Gastrocnemius medialis (tissue), 4 donors: ENCODE measurements around the gene PLA2G5. TPM values are rescaled to one million over a fixed set of nuclear protein-coding genes. Genes with fewer than 3 reads are reported as not detected.
"Not testable (repeated sequence)": the region's sequence is repeated elsewhere in the genome, so short reads cannot be mapped to it uniquely, and the experiment has no call there.

ENCODE experiments used
- ATAC-seq, 2 donors: fragments of 150-250 bp; one replicate each; pipeline ENCODE4 v1.9.1; 2016
- DNase-seq, 2 donors: peaks; one replicate each; pipeline ENCODE4 v3.0.0-alpha.2; 2019
- H3K27ac ChIP-seq, 4 donors: fragments of 200-600 bp; sonication (generic); 1 replicate in 1 of 4; 2 replicates in 3 of 4; pipeline ENCODE4 v1.5.1; 2016 to 2018; ENCODE audit warnings: mild to moderate bottlenecking in 2 of 4, moderate library complexity in 1 of 4
- H3K27me3 ChIP-seq, 3 donors: fragments of 200-600 bp; sonication (generic) in 2 of 3; 1 replicate in 1 of 3; 2 replicates in 2 of 3; pipeline versions ENCODE4 v1.5.1 to v1.6.0; 2016 to 2019; ENCODE audit warnings: mild to moderate bottlenecking in 1 of 3, moderate library complexity in 1 of 3
- H3K36me3 ChIP-seq, 2 donors: fragments of 200-600 bp; sonication (generic) in 1 of 2; one replicate each; pipeline ENCODE4 v1.5.1; 2017 to 2018
- H3K4me1 ChIP-seq, 2 donors: fragments of 200-600 bp; sonication (generic) in 1 of 2; one replicate each; pipeline ENCODE4 v1.5.1; 2016 to 2017; ENCODE audit warnings: mild to moderate bottlenecking in 2 of 2
- H3K4me3 ChIP-seq, 4 donors: fragments of 200-600 bp; sonication (generic) in 3 of 4; 1 replicate in 1 of 4; 2 replicates in 3 of 4; pipeline ENCODE4 v1.5.1; 2016 to 2019; ENCODE audit warnings: mild to moderate bottlenecking in 2 of 4
- H3K9me3 ChIP-seq, 3 donors: fragments of 200-600 bp; sonication (generic) in 2 of 3; 1 replicate in 1 of 3; 2 replicates in 2 of 3; pipeline ENCODE4 v1.5.1; 2016 to 2019
- POLR2A ChIP-seq, 2 donors: fragments of 450-650 bp; IDR thresholded peaks; one replicate each; pipeline ENCODE4 v1.6.1; 2017; ENCODE audit warnings: antibody characterized with exemption in 2 of 2, mild to moderate bottlenecking in 2 of 2, moderate library complexity in 2 of 2
- in situ Hi-C, 4 donors: fragments of 200-750 bp; cut with MboI; loops; one replicate each; pipeline versions ENCODE4 v1.15.0 to v1.8.0; 2017; ENCODE audit warnings: low sequenced_read_pairs in 4 of 4
- intact Hi-C: fragments of 100-400 bp; cut with DNase I; formaldehyde crosslinking; loops from one replicate; pipeline ENCODE4 v1.15.1; 2023; ENCODE audit warnings: low total_unique reads
- total RNA-seq, 4 donors: library from RNA; depleted of rRNA; stranded (reverse); fragments of >200 nt; gene quantifications; one replicate each; pipeline versions ENCODE4 v1.1.0 to v1.2.3, GENCODE V29; 2016
- TF ChIP-seq, protein P1 (sequence below), 5 experiments: fragments of 450-650 bp in 3 of 5; fragments of 200-600 bp in 2 of 5; sonication (generic) in 2 of 5; IDR thresholded peaks in 4 of 5; conservative IDR thresholded peaks in 1 of 5; 1 replicate in 4 of 5; 2 replicates in 1 of 5; pipeline ENCODE4 v1.5.1; 2016 to 2019; ENCODE audit warnings: antibody characterized with exemption in 5 of 5, mild to moderate bottlenecking in 3 of 5, moderate library complexity in 3 of 5

PLA2G5 gene, protein sequence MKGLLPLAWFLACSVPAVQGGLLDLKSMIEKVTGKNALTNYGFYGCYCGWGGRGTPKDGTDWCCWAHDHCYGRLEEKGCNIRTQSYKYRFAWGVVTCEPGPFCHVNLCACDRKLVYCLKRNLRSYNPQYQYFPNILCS
- total RNA-seq, result not detected

DNA sequence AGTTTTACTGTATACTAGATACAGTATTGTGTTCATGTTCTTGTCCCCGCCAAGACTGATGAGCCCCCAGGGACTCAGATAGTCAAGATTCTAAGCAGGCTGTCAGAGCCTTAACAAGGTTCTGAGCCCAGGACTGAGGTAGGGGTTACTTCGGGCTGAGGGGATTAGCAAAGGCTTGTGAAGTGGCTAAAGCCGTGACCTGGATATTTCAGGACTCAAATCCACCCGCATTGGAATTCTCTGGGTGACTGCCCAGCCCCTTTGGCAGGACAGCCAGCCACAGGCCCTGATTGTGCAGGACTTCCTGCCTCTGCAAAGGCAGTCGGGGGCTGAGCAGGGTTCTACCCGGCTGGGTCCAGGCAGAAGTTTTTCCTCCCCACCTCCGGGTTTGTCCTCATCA, at the start of gene PLA2G5:
TSS of gene PLA2G5 (plus strand) at position 321 of the 400 bp plus-strand sequence. CDS start 14,637 bp downstream, outside the sequence.
- no peak within 1 kb of the TSS for H3K27ac ChIP-seq
- no peaks in the 10 kb centered on the region for H3K27me3 ChIP-seq
- in situ Hi-C loops (no loop called here), intact Hi-C loops (no loop called here)
- peaks cover 10 to 12% of the 10 kb centered on the region in 2 donors for H3K4me1 ChIP-seq
- no peak within 1 kb of the TSS for H3K4me3 ChIP-seq
- H3K36me3 ChIP-seq, result no peaks in the 10 kb centered on the region
- no peaks in the 10 kb centered on the region for H3K9me3 ChIP-seq
- TF ChIP-seq, protein P1, sequence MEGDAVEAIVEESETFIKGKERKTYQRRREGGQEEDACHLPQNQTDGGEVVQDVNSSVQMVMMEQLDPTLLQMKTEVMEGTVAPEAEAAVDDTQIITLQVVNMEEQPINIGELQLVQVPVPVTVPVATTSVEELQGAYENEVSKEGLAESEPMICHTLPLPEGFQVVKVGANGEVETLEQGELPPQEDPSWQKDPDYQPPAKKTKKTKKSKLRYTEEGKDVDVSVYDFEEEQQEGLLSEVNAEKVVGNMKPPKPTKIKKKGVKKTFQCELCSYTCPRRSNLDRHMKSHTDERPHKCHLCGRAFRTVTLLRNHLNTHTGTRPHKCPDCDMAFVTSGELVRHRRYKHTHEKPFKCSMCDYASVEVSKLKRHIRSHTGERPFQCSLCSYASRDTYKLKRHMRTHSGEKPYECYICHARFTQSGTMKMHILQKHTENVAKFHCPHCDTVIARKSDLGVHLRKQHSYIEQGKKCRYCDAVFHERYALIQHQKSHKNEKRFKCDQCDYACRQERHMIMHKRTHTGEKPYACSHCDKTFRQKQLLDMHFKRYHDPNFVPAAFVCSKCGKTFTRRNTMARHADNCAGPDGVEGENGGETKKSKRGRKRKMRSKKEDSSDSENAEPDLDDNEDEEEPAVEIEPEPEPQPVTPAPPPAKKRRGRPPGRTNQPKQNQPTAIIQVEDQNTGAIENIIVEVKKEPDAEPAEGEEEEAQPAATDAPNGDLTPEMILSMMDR (IDR thresholded peaks at IDR 0.05 in 4 of 5, conservative IDR thresholded peaks at IDR 0.05 in 1 of 5), result no peak
- TF ChIP-seq POLR2A (IDR thresholded peaks at IDR 0.05), result no peak
- ATAC-seq (peak; percentile 56 to 87), DNase-seq (peak; percentile 18 to 57)

DNA sequence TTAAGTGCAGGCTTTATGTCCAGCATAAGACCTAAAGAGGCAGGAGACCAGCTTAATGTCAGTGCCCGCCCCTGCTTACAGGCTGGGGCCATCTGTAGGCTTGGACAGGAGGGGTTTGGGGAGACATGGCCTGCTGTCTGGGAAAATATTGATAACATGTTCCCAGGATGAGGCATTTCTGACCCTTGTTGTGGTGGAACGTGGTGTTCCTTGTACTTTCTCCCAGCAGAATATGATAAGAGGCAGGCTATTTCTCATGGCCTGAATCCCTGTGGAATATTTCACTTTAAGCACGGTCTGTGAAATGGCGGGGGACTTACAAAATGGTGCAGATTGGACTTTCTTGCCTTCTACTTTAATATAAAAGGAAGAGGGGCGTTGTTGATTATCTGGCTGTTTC, 41.9 kb upstream of the PLA2G5 start:
- TF ChIP-seq, protein P1 (IDR thresholded peaks at IDR 0.05 in 4 of 5, conservative IDR thresholded peaks at IDR 0.05 in 1 of 5), result no peak
- no peak for TF ChIP-seq POLR2A (IDR thresholded peaks at IDR 0.05)
- Histone ChIP-seq H3K9me3 (no peaks in the 10 kb centered on the region), H3K27me3 (peaks cover 0 to 3% (median 0%) of the 10 kb centered on the region in 3 donors), H3K4me3 (no peak overlapping the region), H3K36me3 (no peaks in the 10 kb centered on the region), H3K4me1 (no peaks in the 10 kb centered on the region), H3K27ac (no peak overlapping the region)
- no peak for ATAC-seq
- intact Hi-C loops (no loop called here), in situ Hi-C loops (no loop called here)
- DNase-seq, result no peak

DNA sequence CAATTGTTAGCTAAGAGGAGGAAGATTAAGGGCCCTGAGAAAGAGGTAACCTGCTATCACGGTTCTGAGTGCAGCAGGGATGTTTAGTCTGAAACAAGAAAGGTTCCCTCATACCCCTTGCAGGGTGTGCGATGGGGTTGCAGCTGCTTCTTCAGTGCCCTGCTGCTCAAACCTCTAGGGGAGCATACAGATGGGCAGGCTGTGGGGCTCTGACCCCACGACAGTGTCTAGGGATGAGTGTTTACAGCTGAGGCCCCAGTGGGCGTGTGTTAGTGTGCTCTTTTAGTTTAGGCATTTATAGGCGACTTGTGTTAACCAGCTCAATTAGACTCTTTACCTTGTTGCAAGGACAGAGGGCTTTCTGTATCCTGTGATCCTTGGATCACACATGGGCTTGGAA, 41.3 kb upstream of the PLA2G5 start:
- no peaks in the 10 kb centered on the region for H3K4me1 ChIP-seq
- ATAC-seq (no peak), DNase-seq (no peak)
- in situ Hi-C loops, result no loop called here
- H3K36me3 ChIP-seq, result no peaks in the 10 kb centered on the region
- H3K27me3 ChIP-seq, result peaks cover 0 to 3% (median 0%) of the 10 kb centered on the region in 3 donors
- TF ChIP-seq POLR2A (IDR thresholded peaks at IDR 0.05), result no peak
- TF ChIP-seq, protein P1 (IDR thresholded peaks at IDR 0.05 in 4 of 5, conservative IDR thresholded peaks at IDR 0.05 in 1 of 5), result no peak
- H3K9me3 ChIP-seq, result no peaks in the 10 kb centered on the region
- intact Hi-C loops, result no loop called here
- H3K27ac ChIP-seq, result no peak overlapping the region
- no peak overlapping the region for H3K4me3 ChIP-seq

DNA sequence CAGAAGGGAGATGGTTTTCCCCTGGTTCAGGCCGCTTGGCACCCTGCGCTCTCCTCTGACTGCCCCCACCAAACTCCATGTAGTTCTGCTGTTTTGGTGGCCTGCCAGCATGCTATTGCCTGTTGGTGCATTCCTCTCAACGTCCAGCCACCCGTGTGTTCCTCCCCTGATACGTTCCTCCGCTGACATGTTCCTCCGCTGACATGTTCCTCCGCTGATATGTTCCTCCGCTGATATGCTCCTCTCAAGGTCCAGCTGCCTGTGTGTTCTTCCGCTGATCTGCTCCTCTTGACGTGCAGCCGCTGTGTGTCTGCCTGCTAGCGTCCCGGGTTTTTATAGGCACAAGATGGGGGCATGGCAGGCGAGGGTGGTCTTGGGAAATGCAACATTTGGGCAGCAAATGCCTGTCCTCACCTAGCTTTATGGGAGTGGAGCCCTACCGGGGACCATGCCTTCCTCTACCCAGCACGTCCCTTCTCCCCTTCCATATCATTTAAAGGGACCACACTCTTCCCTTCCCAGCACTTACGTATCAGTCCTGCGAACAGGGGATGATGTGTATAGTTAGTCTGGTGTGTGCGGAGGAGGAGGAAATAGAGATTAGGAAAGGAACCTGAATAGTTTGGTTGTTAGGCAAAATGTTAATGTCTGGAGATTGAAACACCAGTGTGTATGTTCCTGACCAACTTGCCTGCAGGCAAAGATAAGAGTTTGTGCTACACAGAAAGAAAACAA, 40.6 kb upstream of the PLA2G5 start:
- ATAC-seq (no peak), DNase-seq (no peak)
- Histone ChIP-seq H3K27me3 (peaks cover 0 to 3% (median 0%) of the 10 kb centered on the region in 3 donors), H3K9me3 (no peaks in the 10 kb centered on the region), H3K4me1 (no peaks in the 10 kb centered on the region), H3K36me3 (no peaks in the 10 kb centered on the region), H3K27ac (no peak overlapping the region), H3K4me3 (no peak overlapping the region)
- TF ChIP-seq, protein P1 (IDR thresholded peaks at IDR 0.05 in 4 of 5, conservative IDR thresholded peaks at IDR 0.05 in 1 of 5), result no peak
- TF ChIP-seq POLR2A (IDR thresholded peaks at IDR 0.05), result no peak
- intact Hi-C loops, result no loop called here
- in situ Hi-C loops, result no loop called here

DNA sequence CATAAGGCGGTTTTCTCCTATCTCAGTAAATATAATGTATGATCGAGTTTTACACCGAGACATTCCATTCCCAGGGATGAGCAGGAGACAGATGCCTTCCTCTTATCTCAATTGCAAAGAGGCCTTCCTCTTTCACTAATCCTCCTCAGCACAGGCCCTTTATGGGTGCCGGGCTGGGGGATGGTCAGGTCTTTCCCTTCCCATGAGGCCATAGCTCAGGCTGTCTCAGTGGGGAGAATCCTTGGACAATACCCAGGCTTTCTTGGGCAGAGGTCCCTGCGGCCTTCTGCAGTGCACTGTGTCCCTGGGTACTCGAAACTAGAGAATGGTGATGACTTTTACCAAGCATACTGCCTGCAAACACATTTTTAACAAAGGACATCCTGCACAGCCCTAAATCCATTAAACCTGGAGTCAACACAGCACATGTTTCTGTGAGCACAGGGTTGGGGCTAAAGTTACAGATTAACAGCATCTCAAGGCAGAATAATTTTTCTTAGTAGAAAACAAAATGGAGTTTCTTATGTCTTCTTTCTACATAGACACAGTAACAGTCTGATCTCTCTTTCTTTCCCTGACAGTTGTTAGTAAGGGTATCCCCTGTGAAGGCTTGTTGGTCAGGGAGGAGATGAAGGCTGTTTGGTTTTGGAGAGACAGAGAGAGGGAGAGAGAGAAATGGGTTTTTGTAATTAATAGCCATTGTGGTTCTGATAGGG, 39.4 kb upstream of the PLA2G5 start:
- intact Hi-C loops, H3K4me3 ChIP-seq, H3K27ac ChIP-seq: not testable (repeated sequence)

More for the DNA sequence above, 39.4 kb upstream of the PLA2G5 start:
- H3K27me3 ChIP-seq, ATAC-seq, DNase-seq, H3K9me3 ChIP-seq, H3K36me3 ChIP-seq, H3K4me1 ChIP-seq, in situ Hi-C loops: not testable (repeated sequence)
